Measurements from ENCODE around the gene FHIT.
"Not testable (repeated sequence)": the region's sequence is repeated elsewhere in the genome, so short reads cannot be mapped to it uniquely, and the experiment has no call there.

Gene FHIT

GRCh38 chr3:59940718-59941117 is 1310.5 kb downstream of the FHIT start:
- peak in 1 of 2 donors; percentile 42 for DNase-seq

GRCh38 chr3:59939826-59940426 is 1311.3 kb downstream of the FHIT start:
- DNase-seq, result no peak

DNA sequence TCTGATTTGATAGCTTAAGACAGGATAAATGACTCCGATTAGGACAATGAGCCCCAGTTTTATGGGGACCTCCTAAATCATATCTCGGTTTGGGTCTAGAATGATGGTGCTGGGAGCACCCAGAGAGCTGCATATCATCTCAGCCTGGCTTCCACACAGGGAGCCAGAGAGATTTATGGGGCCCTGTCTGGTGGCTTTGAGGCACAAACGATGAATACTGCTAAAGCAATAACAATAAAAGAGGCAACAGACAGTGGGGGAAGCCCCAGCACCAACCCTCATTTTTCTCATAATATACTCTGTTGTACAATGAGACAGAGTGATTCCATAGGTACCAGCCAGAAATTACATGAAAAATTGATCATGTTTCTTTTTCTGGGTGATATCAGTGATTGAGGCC is 1312.4 kb downstream of the FHIT start:
- no peak for DNase-seq

- DNase-seq, result no peak
These were observed 1314.1 kb downstream of the FHIT start for GRCh38 chr3:59937201-59937600.

DNA sequence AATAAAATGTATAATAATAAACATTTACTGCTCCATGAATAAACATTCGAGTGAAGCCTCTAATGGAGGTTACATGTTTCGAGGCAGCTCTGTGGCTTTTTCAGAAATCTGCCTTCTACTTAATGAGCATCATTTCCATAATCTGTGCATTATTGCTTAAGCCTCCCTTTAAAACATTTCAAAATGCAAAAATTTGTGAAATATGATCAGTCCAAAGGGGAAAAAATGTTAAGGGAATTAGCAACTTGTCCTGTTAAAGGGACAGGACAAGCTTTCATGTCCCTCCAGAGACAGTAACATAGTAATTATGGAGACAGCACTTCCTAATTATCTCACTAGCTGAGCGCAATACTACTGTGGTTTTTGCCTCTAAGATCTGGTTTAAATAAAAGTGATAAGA is 1314.8 kb downstream of the FHIT start:
- DNase-seq, result no peak

DNA sequence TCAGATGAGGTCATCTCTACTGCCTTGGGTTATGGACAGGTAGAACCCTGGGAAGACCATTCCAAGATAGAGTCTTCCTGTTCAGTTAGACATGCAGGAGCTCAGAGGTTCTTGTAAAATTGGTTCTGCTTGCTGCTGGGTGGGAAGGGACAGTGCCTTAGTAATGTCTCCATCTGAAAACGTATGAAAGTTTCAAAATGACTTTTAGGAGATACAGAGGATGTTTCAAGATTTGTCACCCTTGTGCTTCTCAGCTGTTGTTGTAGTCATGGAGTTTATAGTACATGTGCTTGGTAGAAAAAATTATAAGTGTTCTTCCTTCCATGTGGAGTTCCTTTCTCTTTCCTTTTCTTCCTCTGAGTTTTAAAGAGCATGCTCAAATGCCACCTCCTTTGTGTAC is 1316.2 kb downstream of the FHIT start:
- no peak for DNase-seq

- DNase-seq, result not testable (repeated sequence)
These were observed 1316.7 kb downstream of the FHIT start for GRCh38 chr3:59934560-59934959.

DNA sequence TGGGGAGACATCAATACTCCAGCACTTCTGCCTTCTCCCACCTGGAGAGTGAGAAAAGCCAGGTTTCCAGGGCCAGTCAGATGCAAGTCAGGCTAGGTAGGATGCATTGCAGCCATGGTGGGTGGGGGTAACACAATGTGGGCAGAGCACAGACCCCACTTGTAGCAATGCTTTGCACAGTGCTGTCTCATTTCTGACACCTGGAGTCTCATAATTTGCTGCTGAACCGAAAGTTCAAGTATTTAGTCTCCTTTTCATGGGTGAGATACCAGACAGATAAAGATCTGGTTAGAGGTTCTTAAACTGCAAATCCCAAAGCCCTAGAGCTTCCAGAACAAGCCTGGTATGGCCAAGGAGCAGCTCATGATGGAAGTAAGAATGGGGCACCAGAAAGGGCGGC is 1321.1 kb downstream of the FHIT start:
- DNase-seq, result no peak

- no peak for DNase-seq
These were observed 1324.2 kb downstream of the FHIT start for GRCh38 chr3:59927056-59927455.

GRCh38 chr3:59925946-59926345 is 1325.3 kb downstream of the FHIT start:
- no peak for DNase-seq

- DNase-seq, result no peak
These were observed 1329.1 kb downstream of the FHIT start for GRCh38 chr3:59922192-59922591.

DNA sequence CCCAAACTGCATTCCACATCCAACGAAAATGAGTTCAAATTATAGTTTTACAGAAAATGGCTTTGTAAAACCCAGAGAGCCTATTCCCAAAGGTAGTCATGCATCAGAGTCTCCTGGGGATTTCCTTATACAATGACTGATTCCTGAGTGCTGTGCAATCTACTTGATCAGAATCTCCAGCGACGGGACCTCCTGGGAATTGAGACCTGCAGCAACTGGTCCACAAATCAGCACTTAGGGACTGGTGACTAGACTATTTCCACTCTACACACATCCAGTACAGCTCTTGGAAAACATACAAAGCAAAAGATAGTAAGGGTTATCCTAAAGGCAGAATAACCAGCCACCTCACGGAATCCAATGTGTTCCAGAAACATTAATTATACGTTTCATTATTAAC is 1330.4 kb downstream of the FHIT start:
- no peak for DNase-seq

DNA sequence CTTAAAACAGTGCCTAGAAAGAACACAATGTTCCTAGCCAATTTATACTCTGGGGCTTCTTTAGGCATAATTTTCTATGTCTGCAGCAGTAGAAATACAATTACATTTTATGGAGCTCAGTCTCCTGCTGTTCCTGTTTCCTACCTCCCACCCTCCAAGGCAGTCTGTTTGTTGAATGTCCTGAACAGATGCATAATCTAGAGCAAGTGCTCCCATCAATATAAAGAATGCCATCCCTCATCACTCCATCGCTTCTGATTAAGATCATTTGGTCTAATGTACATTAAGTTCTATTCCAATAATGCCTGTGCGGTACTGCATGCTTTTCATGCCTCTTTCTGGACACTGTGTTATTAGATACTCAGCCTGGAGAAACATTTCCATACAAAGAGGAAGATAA is 1331.7 kb downstream of the FHIT start:
- no peak for DNase-seq

GRCh38 chr3:59914251-59914650 is 1337.0 kb downstream of the FHIT start:
- DNase-seq, result no peak

GRCh38 chr3:59913645-59914044 is 1337.6 kb downstream of the FHIT start:
- no peak for DNase-seq

DNA sequence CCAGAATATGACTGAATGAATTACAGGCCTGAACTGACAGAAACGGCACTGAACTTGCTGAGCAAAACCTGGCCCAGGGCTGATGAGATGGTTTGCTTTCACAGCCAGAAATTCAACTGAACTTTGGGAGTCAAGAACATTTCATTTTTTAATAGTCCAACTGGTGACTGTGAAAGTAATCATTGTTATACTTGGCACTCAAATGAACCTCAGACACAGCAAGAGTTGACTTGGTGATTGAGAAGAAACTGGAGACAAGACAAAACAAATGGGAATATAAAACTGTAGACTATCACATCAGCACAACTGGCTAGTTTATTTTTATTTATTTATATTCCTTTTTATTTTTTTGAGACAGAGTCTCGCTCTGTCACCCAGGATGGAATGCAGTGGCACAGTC is 1342.6 kb downstream of the FHIT start:
- DNase-seq, result no peak

GRCh38 chr3:59908280-59908679 is 1343.0 kb downstream of the FHIT start:
- no peak for DNase-seq

- DNase-seq, result no peak
These were observed 1347.0 kb downstream of the FHIT start for GRCh38 chr3:59904296-59904695.

DNA sequence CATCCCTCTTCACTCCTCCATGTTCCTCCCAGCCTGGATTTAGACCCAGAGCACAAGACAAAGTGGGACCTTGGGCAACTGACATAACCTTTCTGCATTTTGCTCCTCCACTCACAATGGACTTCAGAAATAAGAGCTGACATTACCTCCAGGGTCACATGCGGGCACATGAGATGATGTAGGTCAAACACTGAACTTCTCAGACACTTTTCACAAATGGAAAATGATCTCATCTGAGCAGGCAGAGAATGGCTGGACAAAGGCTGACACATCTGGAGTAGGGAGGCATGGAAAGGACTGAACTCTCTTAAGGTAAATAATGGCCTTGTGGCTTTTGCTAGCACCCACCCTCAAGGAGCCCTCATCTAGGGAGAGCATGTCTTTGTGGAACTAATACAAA is 1352.2 kb downstream of the FHIT start:
- no peak for DNase-seq

- DNase-seq, result no peak
These were observed 1355.3 kb downstream of the FHIT start for GRCh38 chr3:59895972-59896371.

GRCh38 chr3:59894425-59895121 is 1356.7 kb downstream of the FHIT start:
- no peak for DNase-seq

DNA sequence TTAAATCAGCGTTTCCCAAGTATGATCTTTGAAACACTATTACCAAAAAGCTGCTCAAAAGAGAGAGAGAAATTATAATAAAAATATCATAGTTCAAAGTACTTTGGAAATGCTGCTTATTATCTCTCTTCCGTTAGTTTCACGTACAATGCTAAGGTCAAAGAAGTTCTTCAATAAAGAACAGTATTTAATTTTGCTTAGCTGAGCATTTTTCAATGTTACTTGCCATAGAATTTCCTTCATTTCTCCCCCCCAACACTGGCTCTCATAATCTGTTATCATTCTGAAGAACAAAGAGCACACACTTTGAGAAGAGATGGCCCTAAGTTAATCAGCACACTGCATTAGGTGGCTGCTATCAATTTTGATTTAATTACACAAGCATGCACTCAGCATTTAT is 1360.6 kb downstream of the FHIT start:
- DNase-seq, result no peak

DNA sequence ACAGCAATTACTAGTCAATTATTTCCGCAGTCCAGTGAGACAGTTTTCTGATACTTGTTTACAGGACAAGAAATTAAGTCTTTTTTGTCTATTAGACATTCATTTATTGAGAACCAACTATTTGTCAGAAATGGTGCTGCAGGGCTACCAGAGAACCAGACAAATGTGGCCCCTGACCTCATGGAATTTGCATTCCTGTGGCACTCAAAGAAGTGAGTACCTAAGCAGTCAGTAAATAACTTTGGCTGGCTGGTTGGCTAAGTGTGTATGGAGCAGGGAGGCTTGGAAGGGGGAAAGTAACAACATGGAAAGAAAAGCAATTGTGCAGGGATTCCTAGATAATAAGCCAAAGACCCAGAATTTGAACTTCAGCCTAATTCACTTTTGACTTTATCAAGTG is 1364.5 kb downstream of the FHIT start:
- DNase-seq, result no peak

DNA sequence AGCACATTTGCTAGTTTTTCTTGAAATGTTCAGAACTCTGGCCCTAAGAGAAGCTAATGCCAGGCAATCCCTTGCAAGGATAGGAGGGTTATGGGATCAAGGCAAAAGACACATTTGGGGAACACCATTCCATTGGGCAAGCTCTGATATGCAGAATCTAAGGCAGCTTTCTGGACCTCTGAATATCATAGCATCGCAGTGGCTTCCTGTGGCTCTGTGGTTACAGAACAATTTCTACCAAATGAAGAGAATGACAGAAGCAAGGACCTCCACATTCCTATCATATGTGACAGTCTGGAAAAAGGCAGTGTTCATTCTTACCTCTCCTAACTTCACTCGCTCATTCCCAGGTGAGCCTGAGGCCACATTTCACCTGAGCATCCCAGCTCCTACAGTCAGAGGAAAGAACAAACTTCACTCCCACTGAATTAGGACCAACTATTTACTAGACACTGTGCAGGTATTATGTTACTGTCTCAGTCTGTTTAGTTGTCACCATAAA is 1365.3 kb downstream of the FHIT start:
- DNase-seq, result no peak

DNA sequence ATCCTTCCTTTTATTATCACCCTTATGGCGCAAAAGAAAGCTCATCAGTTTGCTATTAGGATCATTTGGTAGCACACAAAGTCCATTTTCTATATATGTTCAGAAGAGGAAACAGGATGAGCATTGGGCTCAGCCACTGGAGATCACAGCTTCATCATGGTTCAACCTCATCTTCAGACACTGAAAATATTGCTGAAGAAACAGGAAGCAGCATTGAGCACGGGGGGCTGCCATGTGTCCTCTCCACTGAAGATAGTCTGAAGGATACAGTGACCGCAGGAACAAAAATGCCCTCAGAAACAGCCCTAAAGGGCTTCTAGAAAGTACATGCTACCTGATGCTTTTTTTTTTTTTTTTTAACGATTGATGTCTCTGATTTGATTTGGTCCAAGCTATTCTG is 1366.2 kb downstream of the FHIT start:
- no peak for DNase-seq
